Osteocyte (in vitro differentiated cells): ENCODE results near the gene WBP2NL. TPM values are rescaled to one million over a fixed set of nuclear protein-coding genes. Genes with fewer than 3 reads are reported as not detected.
"Not testable (repeated sequence)": the region's sequence is repeated elsewhere in the genome, so short reads cannot be mapped to it uniquely, and the experiment has no call there.

Source experiments
- DNase-seq: peaks from one replicate; pipeline ENCODE4 v3.0.0; 2021; ENCODE audit warnings: mixed read lengths; ENCODE audit not compliant: unreplicated experiment; ENCODE audit errors: extremely low spot score
- H3K27ac Mint-ChIP-seq: one replicate; pipeline ENCODE4 v1.8.0; 2021; ENCODE audit warnings: mild to moderate bottlenecking, mixed read lengths; ENCODE audit not compliant: unreplicated experiment
- H3K27me3 Mint-ChIP-seq: one replicate; pipeline ENCODE4 v1.8.0; 2021; ENCODE audit warnings: mixed read lengths; ENCODE audit not compliant: unreplicated experiment
- H3K36me3 Mint-ChIP-seq: one replicate; pipeline ENCODE4 v1.8.0; 2021; ENCODE audit warnings: mixed read lengths; ENCODE audit not compliant: unreplicated experiment
- H3K4me1 Mint-ChIP-seq: one replicate; pipeline ENCODE4 v1.8.0; 2021; ENCODE audit warnings: mixed read lengths; ENCODE audit not compliant: unreplicated experiment
- H3K4me3 Mint-ChIP-seq: one replicate; pipeline ENCODE4 v1.8.0; 2021; ENCODE audit warnings: mild to moderate bottlenecking, moderate library complexity, mixed read lengths; ENCODE audit not compliant: unreplicated experiment
- H3K9me3 Mint-ChIP-seq: one replicate; pipeline ENCODE4 v1.8.0; 2021; ENCODE audit warnings: mixed read lengths; ENCODE audit not compliant: unreplicated experiment
- long read RNA-seq: library from polyadenylated mRNA; unstranded; transcript quantifications from one replicate; pipeline ENCODE4 v2.0.0, GENCODE V29; 2021
- total RNA-seq: library from RNA; stranded (reverse); gene quantifications from 2 replicates; pipeline ENCODE4 v1.2.1, GENCODE V29; 2021
- TF ChIP-seq, protein P1 (sequence below): fragments of 200-600 bp; sonication (generic); IDR thresholded peaks from 2 replicates; pipeline ENCODE4 v1.5.0; 2021; ENCODE audit warnings: antibody characterized with exemption, mild to moderate bottlenecking, moderate library complexity

WBP2NL gene, protein sequence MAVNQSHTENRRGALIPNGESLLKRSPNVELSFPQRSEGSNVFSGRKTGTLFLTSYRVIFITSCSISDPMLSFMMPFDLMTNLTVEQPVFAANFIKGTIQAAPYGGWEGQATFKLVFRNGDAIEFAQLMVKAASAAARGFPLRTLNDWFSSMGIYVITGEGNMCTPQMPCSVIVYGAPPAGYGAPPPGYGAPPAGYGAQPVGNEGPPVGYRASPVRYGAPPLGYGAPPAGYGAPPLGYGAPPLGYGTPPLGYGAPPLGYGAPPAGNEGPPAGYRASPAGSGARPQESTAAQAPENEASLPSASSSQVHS
- total RNA-seq, result not detected in 2 replicates
- long read RNA-seq, result 0 reads

DNA sequence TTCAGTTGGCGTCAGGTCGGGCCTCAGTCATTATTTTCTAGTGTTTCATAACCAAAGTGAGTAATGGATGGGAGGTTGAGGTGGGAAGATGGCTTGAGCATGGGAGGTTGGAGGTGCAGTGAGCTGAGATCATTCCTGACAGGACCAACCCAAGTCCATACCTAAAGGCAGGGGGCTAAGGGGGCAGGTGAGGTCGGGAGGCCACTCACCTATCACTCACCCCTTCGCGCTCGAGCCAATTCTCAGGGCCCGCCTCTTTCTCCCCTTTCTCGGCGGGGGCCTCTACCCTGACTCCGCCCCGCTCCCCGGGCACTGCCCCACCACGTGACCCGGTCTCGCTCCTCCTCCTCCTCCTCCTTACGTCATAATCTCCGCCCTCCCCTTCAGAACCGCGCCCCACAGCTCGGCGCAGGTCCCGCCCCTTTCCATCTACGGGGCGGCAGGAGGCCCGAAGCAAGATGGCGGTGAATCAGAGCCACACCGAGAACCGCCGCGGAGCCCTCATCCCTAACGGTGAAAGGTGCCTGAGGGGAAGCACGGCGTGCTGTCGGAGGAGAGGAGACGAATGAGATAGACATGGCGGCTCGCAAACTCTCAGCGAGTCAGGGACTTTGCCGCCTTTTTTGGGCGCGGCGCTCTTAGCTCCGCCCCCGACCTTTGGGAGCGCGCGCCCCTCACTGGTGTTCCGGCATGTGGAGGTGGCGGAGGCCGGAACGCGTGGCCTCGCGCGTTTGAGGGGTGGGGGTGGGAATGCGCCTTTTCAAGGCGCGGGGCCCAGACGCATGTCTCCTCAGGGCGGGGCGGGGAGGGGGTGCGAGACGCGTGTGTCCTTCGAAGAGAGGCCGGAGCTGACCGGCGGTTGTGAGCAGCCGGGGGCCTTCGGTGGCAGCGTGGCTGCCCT lies at the start of gene WBP2NL:
Gene WBP2NL, plus strand, starts transcription at position 428 of the 901 bp plus-strand sequence. Its CDS starts 31 bp downstream, at position 459.
- Mint-ChIP-seq H3K27ac (no peak within 1 kb of the TSS), H3K36me3 (no peaks in the 10 kb centered on the region), H3K9me3 (no peaks in the 10 kb centered on the region), H3K4me3 (no peak within 1 kb of the TSS), H3K27me3 (peaks cover 53% of the 10 kb centered on the region), H3K4me1 (no peaks in the 10 kb centered on the region)
- DNase-seq, result no peak
- TF ChIP-seq, protein P1, sequence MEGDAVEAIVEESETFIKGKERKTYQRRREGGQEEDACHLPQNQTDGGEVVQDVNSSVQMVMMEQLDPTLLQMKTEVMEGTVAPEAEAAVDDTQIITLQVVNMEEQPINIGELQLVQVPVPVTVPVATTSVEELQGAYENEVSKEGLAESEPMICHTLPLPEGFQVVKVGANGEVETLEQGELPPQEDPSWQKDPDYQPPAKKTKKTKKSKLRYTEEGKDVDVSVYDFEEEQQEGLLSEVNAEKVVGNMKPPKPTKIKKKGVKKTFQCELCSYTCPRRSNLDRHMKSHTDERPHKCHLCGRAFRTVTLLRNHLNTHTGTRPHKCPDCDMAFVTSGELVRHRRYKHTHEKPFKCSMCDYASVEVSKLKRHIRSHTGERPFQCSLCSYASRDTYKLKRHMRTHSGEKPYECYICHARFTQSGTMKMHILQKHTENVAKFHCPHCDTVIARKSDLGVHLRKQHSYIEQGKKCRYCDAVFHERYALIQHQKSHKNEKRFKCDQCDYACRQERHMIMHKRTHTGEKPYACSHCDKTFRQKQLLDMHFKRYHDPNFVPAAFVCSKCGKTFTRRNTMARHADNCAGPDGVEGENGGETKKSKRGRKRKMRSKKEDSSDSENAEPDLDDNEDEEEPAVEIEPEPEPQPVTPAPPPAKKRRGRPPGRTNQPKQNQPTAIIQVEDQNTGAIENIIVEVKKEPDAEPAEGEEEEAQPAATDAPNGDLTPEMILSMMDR, result no peak

DNA sequence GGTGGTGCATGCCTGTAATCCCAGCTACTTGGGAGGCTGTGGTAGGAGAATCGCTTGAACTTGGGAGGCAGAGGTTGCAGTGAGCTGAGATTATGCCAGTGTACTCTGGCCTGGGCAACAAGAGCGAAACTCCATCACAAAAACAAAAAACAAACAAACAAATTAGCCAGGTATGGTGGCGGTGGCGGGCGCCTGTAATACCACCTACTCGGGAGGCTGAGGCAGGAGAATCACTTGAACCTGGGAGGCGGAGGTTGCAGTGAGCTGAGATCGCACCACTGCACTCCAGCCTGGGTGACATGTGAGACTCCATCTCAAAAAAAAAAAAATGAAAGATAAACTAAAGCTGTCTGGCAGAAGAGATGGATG lies 49.7 kb upstream of the WBP2NL start:
- H3K27me3 Mint-ChIP-seq, H3K36me3 Mint-ChIP-seq, DNase-seq, H3K9me3 Mint-ChIP-seq, H3K27ac Mint-ChIP-seq, H3K4me3 Mint-ChIP-seq: not testable (repeated sequence)
- H3K4me1 Mint-ChIP-seq, result peaks cover 12% of the 10 kb centered on the region

DNA sequence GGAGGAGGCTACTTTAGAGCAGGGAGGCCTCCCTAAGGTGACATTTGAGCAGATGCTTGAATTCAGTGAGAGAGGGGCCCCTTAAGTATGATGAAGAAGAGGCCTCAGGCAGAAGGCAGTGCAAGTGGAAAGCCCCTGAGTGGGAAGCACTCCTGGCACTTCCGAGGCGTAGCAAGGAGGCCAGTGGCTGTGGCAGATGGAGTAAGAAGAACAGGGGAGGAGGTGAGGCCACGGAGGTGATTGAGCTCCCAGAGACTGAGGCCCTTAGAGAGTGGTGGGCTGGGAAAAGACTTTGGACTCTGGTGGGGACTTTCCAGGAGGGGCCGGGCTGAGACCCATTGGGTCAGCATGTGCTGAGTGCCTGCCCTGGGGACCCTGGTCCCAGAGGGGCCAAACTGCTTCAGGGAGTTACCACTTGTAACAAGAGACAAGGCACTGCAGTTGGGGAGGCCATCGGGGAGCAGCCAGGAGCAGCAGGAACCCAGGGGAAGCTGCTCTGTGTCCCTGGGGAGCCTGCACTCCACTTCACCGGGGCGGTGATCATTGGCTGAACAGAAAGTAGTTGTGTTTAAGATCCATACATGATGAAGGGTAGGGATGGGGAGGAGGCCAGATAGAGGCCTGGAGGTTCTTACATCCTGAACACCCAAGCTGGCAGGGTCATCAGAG lies 49.2 kb upstream of the WBP2NL start:
- H3K4me3 Mint-ChIP-seq, result no peak overlapping the region
- TF ChIP-seq, protein P1, result no peak
- H3K27me3 Mint-ChIP-seq, result no peaks in the 10 kb centered on the region
- no peak overlapping the region for H3K27ac Mint-ChIP-seq
- no peak for DNase-seq
- peaks cover 12% of the 10 kb centered on the region for H3K4me1 Mint-ChIP-seq
- H3K36me3 Mint-ChIP-seq, result no peaks in the 10 kb centered on the region
- H3K9me3 Mint-ChIP-seq, result no peaks in the 10 kb centered on the region

DNA sequence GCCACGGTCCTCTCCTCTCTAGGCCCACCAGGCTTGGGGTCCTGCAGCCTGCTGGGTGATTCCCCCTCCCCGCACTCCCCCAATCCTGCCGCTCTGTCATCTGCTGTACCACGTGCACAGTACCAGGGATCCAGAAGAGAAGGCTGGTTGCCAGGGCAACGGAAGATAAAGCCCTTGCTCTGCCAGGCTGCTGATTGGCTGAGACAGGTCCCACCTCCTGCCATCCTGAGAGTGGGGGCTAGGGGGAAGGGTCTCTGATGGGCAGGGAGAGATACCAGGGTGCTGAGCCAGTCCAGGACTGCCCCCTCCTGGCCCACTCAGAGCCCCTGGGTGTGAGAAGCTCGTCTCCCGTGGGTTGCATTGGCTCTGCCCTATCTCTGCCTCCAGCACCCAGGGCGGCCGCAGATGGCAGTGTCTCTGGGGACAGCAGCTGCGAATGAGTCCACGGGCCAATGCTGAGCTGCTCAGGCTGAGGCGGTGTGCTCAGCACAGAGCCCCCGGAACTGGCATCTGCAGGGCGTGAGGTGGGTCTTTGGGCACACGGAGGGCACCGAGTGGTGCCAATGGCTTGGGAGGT lies 46.6 kb upstream of the WBP2NL start, which contains the start of gene SMIM45:
Gene SMIM45, plus strand, starts transcription at position 253 of the 577 bp plus-strand sequence.
- DNase-seq, result no peak
- Mint-ChIP-seq H3K9me3 (no peaks in the 10 kb centered on the region), H3K27ac (no peak within 1 kb of the TSS), H3K4me1 (peaks cover 6% of the 10 kb centered on the region), H3K36me3 (no peaks in the 10 kb centered on the region), H3K27me3 (no peaks in the 10 kb centered on the region), H3K4me3 (no peak within 1 kb of the TSS)
- TF ChIP-seq, protein P1, result no peak

DNA sequence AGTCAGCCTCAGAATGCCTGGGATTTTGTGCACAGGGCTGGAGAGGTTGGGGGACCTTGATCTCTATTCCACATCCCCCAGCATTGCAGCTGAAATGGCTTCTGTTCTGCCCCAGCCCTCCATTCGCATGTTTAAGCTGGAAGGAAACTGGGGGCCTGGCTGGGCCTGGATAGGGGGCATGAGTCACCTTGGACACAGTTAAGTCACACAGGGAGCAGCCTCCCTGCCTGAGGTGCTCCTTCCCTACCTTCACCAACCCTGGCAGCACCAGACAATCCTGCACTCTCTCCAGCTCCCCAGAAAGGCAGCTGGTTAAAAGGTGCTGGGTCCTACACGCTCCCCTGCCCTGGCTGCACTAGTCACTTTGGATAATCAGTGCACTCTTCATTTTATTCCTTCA lies 45.9 kb upstream of the WBP2NL start:
- Mint-ChIP-seq H3K4me1 (peaks cover 5% of the 10 kb centered on the region), H3K36me3 (no peaks in the 10 kb centered on the region), H3K27ac (no peak overlapping the region), H3K27me3 (no peaks in the 10 kb centered on the region), H3K4me3 (no peak overlapping the region), H3K9me3 (no peaks in the 10 kb centered on the region)
- DNase-seq, result no peak
- TF ChIP-seq, protein P1, result no peak
